ENCODE data around the gene ATP2B2.
"Not testable (repeated sequence)": the region's sequence is repeated elsewhere in the genome, so short reads cannot be mapped to it uniquely, and the experiment has no call there.

The ATP2B2 gene

GRCh38 chr3:10317311-10317960 lies 187.9 kb downstream of the ATP2B2 start:
- no peak for DNase-seq

GRCh38 chr3:10315771-10316344 lies 189.5 kb downstream of the ATP2B2 start:
- no peak for DNase-seq

DNA sequence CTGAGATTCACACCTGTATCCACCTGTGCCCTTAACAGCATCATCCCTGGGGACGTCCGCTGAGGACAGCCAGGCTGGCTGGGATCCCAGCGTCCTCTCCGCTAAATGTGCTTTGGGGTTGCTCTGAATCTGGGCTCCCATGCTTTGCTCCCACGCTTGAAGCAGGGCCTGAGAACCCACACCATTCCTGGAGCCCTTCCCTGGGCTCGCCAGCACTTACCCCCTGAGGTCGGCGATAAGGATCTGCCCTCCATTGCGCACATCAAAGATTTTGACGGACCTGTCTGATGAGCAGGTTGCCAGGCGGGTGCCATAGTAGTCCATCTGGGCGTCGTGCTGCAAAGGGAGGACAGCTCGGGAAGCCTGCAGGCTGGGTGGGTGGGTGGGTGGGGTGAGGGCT lies 190.3 kb downstream of the ATP2B2 start:
- no peak for DNase-seq

DNA sequence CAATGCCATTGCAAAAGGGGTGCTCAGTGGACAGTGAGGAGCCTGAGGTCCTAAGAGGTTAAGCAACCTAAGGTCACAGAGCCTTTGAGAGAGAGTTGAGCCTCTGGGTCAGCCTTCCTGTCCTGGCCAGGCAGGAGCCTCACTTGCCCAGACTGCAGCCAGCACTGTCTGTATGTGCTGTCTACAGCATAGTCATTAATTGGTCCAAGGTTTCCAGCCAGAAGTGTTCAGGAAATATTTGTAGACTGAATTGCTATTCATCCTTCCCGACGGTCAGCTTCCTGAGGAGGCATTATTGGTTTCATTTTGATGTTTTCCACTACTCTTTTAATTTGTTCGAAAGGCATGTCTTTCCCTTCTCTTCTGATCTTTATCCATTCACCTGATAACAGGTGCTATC lies 192.5 kb downstream of the ATP2B2 start:
- DNase-seq, result no peak

GRCh38 chr3:10312391-10312790 lies 193.0 kb downstream of the ATP2B2 start:
- no peak for DNase-seq

DNA sequence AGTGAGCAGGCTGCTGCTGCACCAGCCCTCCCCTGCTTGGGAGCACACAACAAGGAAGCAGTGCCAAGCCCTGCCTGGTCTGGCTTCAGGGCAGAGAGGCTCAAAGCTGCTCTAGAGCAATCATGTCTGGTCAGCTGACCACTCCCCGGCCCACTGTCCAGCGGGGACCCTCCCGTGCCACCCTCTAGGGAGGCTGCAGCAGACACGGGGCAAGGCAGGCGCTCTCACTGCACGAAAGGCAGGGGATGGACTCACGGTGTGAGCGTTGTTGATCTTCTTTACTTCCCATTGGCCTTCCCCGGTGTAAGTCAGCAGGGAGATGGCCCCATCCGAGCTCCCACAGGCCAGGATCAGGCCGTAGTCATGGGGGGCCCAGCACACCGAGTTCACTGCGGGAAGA lies 193.7 kb downstream of the ATP2B2 start:
- no peak for DNase-seq

DNA sequence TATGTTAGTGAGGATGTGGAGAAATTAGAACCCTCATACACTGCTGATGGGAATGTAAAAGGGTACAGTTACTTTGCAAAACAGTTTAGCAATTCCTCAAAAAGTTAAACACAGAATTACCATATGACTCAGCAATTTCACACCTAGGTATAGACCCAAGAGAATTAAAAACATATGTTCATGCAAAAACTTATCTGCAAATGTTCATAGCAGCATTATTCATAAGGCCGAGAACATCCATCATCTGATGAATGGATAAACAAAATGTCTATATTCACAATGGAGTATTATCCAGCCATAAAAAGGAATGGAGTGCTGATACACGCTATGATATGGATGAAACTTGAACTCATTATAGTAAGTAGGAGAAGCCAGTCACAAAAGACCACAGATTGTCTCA lies 194.8 kb downstream of the ATP2B2 start:
- no peak for DNase-seq

GRCh38 chr3:10309736-10310135 lies 195.7 kb downstream of the ATP2B2 start:
- DNase-seq, result no peak

DNA sequence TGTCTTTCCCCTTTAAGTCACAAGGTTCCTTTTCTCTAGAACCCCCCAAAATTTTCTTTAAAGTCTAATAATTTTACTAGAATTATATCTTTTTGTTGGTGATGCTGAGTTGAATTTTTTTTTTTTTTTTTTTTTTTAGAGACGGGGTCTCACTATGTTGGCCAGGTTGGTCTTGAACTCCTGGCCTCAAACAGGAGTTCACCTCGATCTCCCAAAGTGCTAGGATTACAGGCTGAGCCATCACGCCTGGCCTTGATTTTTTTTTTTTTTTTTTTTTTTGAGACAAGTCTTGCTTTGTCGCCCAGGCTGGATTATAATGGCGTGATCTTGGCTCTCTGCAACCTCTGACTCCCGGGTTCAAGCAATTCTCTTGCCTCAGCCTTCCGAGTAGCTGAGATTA lies 196.7 kb downstream of the ATP2B2 start:
- DNase-seq, result no peak

GRCh38 chr3:10306156-10306555 lies 199.2 kb downstream of the ATP2B2 start:
- no peak for DNase-seq

- DNase-seq, result no peak
These were observed 200.0 kb downstream of the ATP2B2 start for GRCh38 chr3:10305331-10305902.

DNA sequence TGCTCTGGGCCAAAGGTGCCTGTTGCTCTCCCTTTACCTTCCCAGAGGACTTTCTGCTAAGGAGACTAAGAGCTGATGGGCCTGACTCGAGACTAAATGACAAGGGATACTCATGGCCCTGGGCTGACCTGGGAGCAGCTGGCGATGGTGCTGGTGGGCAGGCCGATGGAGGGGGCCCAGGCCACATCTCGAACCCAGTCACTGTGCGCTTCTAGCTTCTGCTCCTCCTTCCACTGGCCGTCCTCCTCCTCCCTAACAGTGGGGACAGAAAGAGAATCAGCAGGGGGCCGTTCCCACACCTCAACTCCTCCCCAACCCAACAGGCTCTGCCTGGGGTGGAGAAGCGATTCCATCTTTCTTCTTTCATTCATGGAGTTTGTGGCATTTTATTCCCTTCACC lies 200.5 kb downstream of the ATP2B2 start:
- no peak for DNase-seq

DNA sequence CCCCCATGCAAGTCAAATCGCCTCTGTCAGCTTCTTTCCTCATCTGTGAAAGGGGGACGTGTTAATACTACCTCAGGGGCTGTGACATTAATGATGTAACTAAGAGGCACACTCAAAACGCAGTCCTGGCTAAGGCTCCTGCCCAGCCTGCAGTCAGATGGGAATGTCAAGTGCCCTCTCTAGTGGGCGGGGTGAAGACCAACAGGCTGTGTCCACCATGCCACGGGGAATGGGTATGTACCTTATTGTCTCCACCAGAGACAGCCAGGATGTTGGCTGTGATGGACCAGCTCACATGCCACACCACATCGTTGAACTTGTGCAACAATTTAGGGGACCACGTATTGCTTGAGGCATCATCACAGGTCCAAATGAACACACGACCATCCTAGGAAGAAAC lies 201.6 kb downstream of the ATP2B2 start:
- no peak for DNase-seq

GRCh38 chr3:10303105-10303504 lies 202.3 kb downstream of the ATP2B2 start:
- no peak for DNase-seq

DNA sequence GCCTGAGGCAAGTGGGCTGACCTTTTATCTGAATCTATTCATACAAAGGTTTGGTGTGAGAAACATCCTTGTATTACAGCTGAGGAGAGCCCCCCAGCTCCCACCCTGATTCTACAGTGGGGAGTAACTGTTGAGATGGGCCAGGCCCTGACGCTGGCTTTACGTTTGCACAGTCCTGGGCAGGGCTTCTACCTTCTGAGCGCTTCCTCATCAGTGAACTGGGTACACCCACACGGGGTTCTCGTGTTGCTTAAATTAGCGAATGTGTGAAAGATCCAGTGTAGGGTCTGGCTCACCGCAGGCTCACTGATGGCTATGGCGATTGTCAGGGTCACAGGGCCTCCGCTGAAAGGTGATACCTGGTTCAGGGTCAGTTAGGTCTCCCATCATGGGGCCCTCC lies 205.3 kb downstream of the ATP2B2 start:
- DNase-seq, result no peak

DNA sequence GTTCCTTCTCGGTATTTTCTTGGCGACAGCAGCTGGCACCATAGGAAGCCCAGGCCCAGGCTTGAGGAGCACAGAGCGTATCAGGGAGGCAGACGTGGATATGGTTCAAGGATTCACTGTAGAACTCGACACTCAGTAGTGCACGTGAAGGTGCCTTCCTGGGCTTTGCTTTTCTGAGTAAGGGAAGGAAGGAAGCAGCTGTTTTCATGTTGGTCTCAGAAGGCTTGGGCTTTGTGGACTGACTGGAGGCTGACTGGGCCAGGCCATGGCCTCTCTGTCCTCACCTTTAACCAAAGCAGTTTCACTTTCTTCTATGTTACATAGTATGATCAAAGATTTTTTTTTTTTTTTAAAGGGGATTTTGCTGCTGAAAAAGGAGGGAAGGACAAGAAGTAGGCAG lies 205.7 kb downstream of the ATP2B2 start:
- no peak for DNase-seq

DNA sequence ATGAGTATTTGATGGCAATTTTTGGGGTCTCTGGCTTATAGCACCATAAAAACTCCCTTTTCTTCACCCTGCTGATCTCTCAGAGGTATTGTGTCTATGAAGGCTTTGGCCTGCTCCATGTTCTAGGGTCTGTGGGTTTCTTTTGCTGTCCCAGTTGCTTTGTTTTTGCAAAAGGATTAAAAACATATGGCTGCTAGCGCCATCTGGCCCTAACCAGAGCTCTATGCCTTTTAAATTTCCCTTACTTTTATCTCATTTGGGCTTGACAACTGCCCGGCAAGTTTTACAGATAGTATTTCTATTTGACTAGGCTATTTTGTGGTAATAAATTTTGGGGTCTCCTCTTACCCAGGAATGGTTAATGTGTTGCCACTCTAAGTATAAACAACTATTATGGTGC lies 206.2 kb downstream of the ATP2B2 start:
- DNase-seq, result no peak

DNA sequence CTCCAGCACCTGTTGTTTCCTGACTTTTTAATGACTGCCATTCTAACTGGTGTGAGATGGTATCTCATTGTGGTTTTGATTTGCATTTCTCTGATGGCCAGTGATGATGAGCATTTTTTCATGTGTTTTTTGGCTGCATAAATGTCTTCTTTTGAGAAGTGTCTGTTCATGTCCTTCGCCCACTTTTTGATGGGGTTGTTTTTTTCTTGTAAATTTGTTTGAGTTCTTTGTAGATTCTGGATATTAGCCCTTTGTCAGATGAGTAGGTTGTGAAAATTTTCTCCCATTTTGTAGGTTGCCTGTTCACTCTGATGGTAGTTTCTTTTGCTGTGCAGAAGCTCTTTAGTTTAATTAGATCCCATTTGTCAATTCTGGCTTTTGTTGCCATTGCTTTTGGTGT lies 207.3 kb downstream of the ATP2B2 start:
- not testable (repeated sequence) for DNase-seq

GRCh38 chr3:10294030-10294586 lies 211.3 kb downstream of the ATP2B2 start:
- no peak for DNase-seq

DNA sequence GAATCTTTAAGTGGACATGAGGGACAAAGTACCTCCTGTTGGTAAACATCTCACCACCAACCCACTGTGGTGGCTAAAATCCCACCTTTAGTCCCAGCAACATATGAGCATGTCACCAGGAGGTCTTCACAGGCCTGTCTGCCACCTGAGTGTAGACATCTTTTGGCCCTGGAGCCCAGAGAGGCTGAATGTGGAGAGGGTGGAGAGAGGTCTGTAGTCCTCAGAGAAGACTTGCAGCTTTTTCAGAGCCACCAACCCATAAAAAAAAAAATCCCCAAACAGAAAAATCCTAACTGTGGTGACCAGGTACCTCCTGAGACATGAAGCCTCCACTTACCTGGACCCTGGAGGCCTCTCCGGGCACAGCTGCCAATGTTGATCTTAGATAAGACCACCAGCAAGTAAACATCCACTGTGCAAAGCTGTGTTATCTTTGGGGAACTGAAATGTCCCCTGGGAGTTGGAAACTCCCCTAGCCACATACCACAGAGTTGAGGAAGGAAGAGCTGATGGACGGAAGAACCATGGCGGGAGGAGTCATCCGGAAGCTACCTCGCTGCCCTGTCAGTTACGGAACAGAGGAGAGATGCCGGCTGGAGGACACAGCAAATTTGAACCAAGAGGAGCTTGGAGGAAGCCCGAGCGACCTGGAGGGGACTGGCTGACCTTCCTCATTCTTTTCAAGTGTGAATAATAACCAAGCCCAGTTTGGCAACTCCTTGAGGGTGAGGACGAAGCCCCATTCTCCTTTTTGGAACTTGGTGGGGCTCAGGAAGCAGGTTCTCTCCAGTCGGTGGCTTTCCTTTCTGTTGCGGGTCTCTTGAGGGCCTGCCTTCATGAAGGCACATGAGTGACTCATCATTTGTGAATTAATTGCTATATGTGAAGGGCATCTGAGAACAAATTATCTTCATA lies 212.6 kb downstream of the ATP2B2 start, which contains the start of gene GHRL:
Gene GHRL, minus strand, starts transcription at position 443 of the 915 bp plus-strand sequence. CDS start 2,767 bp downstream, outside the sequence.
- DNase-seq, result no peak

GRCh38 chr3:10291641-10292040 lies 213.7 kb downstream of the ATP2B2 start:
- DNase-seq, result no peak

- no peak for DNase-seq
These were observed 214.8 kb downstream of the ATP2B2 start for GRCh38 chr3:10290481-10291176.
